ENCODE data around the gene PWWP2B.

The PWWP2B gene

DNA sequence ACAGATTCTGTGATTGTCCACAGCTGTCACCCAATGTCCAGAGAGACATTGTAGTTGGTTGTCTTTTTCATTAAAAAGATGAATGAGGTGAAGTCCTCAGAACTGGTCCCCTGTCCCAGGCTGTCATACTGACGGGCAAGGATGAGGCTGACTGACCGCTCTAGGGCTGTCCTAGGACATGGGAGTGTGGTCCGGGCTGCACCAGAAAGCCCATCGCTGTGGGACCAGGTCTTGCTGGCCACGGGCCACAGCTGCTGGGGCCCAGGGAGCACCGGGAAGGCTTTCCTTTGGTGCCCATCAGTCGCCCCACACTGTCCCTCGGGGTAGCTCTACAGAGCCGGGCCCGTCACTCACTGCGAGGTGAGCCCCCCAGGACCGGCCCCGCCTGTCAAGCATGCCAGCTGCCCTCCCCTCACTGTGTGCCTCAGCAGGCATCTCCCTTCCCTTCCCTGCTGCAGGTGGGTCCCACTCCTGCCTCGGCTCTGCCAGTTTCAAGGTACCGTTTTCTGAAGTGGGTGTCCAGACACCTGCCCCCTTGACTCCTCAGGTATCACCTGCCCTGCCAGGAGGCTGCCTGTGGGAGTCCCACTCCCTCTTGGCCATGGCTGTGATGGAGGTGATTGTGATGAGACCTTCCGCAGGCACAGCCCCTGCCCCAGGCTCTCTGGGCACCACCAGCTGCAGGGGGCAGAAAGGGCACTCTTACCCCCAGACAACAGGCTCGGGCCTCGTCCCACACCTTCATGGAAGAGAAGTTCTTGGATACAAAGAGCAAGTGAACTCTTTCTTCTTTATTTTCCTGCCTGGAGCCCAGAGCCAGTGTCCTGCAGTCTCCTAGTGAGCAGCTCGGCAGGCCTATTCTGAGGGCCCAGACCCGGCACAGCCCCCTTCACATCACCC, 43.3 kb upstream of the PWWP2B start:
- H3K27ac ChIP-seq: no peak overlapping the region
- H3K9me3 ChIP-seq (replicated peaks in 1 of 11): no peaks in the 10 kb centered on the region
- no peak overlapping the region for H3K4me3 ChIP-seq
- no peak for TF ChIP-seq Cebpa-rat (IDR thresholded peaks at IDR 0.05)
- H3K9ac ChIP-seq: peak overlapping the region in 1 of 11 experiments; percentile 23; a peak in 1 of 22 replicates
- peaks cover 0 to 30% (median 0%) of the 10 kb centered on the region in 11 experiments; a peak in 8 of 22 replicates for H4K20me1 ChIP-seq
- H3K27me3 ChIP-seq: no peaks in the 10 kb centered on the region
- H3K36me3 ChIP-seq: peaks cover 0 to 11% (median 0%) of the 10 kb centered on the region in 11 experiments; a peak in 5 of 22 replicates
- H3K4me2 ChIP-seq: peak overlapping the region in 2 of 11 experiments; percentile 8 to 12; a peak in 2 of 22 replicates
- peaks cover 0 to 23% (median 12%) of the 10 kb centered on the region in 10 experiments; a peak in 13 of 20 replicates for H3K4me1 ChIP-seq

DNA sequence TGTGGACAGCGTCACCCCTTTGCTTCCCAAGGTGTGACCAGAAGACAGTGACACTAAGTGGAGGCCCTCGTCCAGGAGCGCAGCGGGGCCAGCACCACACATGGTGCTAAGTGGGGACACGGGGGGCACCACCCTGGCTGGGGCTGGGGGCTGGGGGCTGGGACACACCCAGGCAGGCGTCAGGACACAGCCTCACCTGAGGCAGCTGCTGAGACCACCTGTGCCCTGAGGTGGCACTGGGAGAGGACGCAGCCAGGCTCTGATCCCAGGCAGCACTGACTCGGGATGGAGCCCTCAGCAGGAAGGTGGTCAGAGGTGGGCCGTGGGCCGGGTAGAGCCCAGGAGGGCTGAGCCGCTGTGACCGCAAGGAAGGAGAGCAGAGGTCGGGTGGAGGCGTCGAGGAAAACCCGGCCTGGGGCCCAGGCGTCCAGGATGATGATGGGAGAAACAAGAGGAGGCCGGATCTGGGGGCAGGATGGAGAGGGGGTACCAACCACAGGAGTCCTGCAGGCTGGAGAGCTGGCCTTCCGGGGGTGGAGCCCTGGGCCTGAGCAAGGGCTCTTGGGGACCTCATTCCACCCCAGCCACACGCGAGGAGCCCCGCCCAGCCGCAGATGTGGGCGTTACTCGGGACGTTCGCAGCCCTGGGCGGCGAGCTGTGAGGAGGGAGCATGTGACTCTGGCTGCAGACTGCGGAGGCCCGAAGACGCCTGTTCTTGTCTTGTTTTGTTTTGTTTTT, 42.5 kb upstream of the PWWP2B start:
- Histone ChIP-seq H3K4me1 (peaks cover 0 to 23% (median 12%) of the 10 kb centered on the region in 10 experiments; a peak in 13 of 20 replicates), H3K27me3 (no peaks in the 10 kb centered on the region), H3K36me3 (peaks cover 0 to 3% (median 0%) of the 10 kb centered on the region in 11 experiments; a peak in 1 of 22 replicates), H3K4me3 (no peak overlapping the region), H3K9me3 (replicated peaks in 1 of 11) (no peaks in the 10 kb centered on the region), H3K9ac (no peak overlapping the region), H3K27ac (no peak overlapping the region), H3K4me2 (peak overlapping the region in 1 of 11 experiments; percentile 32; a peak in 1 of 22 replicates), H4K20me1 (peaks cover 0 to 30% (median 0%) of the 10 kb centered on the region in 11 experiments; a peak in 8 of 22 replicates)
- no peak for TF ChIP-seq Cebpa-rat (IDR thresholded peaks at IDR 0.05)

DNA sequence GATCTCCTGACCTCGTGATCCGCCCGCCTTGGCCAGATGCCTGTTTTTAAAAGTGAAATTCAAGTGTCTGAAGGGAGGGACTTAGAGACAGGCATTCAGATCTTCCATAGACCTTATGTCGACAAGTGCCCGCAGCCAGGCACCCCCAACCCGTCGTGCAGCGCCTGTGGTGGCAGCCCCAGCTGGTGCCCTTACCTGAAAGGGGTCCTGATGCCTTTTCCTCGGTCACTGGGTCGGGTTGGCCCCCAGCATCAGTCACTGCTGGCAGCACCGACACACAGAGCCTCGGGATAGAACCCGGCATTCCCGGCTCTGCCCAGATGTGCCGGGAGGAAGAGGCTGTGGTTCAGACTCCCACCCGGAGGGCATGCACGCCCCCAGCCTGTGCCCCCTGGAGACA, 41.7 kb upstream of the PWWP2B start:
- Histone ChIP-seq H3K4me3 (no peak overlapping the region), H3K9ac (no peak overlapping the region), H3K27me3 (no peaks in the 10 kb centered on the region), H3K4me1 (peaks cover 0 to 23% (median 12%) of the 10 kb centered on the region in 10 experiments; a peak in 13 of 20 replicates), H3K36me3 (no peaks in the 10 kb centered on the region; a peak in 1 of 22 replicates), H3K27ac (no peak overlapping the region), H4K20me1 (peaks cover 0 to 29% (median 0%) of the 10 kb centered on the region in 11 experiments; a peak in 8 of 22 replicates), H3K9me3 (replicated peaks in 1 of 11) (no peaks in the 10 kb centered on the region), H3K4me2 (peak overlapping the region in 4 of 11 experiments; percentile 3 to 58 (median 28); a peak in 3 of 22 replicates)
- TF ChIP-seq Cebpa-rat (IDR thresholded peaks at IDR 0.05): no peak

DNA sequence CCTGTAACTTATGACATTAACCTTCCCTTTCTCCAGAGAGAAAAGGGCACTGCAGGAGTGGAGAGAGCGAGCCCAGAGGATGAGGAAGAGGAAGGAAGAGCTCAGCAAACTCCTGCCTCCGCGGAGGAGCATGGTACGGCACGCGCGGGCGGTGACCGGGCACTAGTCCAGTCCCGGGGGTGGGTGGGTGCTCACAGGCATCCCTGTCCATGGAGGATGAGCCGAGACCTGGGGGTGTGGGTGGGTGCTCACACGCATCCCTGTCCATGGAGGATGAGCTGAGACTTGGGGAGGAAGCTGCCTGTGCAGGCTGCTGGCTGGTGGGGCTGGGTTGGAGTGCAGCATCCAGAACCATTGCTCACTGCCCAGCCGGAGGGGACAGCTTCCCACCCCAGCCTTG, 41.2 kb upstream of the PWWP2B start:
- H3K36me3 ChIP-seq: no peaks in the 10 kb centered on the region; a peak in 1 of 22 replicates
- H3K4me2 ChIP-seq: peak overlapping the region in 3 of 11 experiments; percentile 3 to 58 (median 46); a peak in 3 of 22 replicates
- no peak overlapping the region for H3K27ac ChIP-seq
- TF ChIP-seq Cebpa-rat (IDR thresholded peaks at IDR 0.05): no peak
- H4K20me1 ChIP-seq: peaks cover 0 to 27% (median 0%) of the 10 kb centered on the region in 11 experiments; a peak in 8 of 22 replicates
- H3K9me3 ChIP-seq (replicated peaks in 1 of 11): no peaks in the 10 kb centered on the region
- H3K27me3 ChIP-seq: no peaks in the 10 kb centered on the region
- peaks cover 0 to 23% (median 12%) of the 10 kb centered on the region in 10 experiments; a peak in 13 of 20 replicates for H3K4me1 ChIP-seq
- no peak overlapping the region for H3K4me3 ChIP-seq
- no peak overlapping the region for H3K9ac ChIP-seq

DNA sequence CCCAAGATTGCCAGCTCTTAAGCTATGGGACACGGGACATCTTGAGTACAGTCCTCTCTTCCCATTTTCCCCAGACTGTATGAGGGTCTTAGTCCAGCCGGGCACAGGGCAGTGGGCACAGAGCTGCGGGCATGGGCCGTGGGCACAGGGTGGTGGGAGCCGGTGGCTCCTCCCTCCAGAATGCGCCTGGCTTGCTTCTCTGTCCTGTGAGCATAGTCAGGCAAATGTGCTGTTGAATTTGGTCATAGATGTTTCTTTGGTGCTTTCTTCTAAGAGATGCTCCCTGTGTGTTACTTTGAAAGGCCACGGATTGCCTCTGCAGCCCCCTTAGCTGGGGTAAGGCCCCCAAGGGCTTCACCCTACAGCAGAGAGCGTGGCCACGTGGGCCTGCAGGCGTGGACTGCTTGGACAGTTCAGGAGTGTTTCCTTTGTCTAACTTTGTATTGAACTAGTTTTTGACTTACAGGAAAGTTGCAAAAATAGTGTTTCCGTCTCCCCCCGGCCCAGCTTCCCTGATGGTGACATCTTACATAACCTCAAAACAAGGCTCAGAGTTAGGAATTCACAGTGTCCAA, 40.3 kb upstream of the PWWP2B start:
- no peak overlapping the region for H3K4me2 ChIP-seq
- peaks cover 0 to 24% (median 0%) of the 10 kb centered on the region in 11 experiments; a peak in 7 of 22 replicates for H4K20me1 ChIP-seq
- H3K4me3 ChIP-seq: no peak overlapping the region
- no peaks in the 10 kb centered on the region; a peak in 1 of 22 replicates for H3K36me3 ChIP-seq
- H3K9me3 ChIP-seq (replicated peaks in 1 of 11): no peaks in the 10 kb centered on the region
- H3K27ac ChIP-seq: no peak overlapping the region
- no peak overlapping the region for H3K9ac ChIP-seq
- peaks cover 0 to 23% (median 12%) of the 10 kb centered on the region in 10 experiments; a peak in 13 of 20 replicates for H3K4me1 ChIP-seq
- no peak for TF ChIP-seq Cebpa-rat (IDR thresholded peaks at IDR 0.05)
- no peaks in the 10 kb centered on the region for H3K27me3 ChIP-seq

DNA sequence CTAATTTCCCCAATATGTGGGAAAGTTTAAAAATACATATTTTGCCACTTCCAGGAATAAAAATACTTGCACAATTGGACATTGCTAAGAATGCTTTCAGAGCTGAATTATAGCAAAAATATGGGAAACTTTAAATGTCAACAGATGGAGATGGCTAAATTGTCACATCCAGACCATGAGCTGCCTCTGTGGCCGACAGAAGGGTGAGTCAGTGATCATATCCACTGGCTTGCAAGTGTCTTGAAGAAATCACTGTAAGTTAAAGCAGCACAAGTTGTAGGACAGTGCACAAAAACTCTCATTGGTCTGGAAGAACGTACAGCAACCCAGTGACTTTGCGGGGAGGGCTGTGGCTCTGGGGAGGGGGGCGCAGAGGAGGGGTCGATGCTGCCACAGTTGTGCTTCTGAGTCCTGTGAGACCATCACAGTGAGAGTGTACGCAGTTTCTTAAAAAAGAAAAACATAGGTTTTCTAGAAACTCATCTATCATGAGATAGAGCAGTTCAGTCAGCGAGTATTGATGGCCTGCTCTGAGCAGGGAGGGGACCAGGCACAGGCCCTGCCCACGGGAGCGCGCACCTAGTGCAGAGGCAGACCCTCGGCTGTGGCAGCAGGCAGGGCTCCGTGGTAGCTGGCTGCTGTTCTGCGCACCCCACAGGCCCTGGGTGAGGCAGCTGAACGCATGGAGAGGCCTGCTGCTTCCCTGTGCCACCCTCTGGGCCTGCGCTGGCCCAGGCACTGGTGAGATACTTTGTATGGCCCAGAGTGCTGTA, 39.5 kb upstream of the PWWP2B start:
- peaks cover 0 to 23% (median 12%) of the 10 kb centered on the region in 10 experiments; a peak in 13 of 20 replicates for H3K4me1 ChIP-seq

DNA sequence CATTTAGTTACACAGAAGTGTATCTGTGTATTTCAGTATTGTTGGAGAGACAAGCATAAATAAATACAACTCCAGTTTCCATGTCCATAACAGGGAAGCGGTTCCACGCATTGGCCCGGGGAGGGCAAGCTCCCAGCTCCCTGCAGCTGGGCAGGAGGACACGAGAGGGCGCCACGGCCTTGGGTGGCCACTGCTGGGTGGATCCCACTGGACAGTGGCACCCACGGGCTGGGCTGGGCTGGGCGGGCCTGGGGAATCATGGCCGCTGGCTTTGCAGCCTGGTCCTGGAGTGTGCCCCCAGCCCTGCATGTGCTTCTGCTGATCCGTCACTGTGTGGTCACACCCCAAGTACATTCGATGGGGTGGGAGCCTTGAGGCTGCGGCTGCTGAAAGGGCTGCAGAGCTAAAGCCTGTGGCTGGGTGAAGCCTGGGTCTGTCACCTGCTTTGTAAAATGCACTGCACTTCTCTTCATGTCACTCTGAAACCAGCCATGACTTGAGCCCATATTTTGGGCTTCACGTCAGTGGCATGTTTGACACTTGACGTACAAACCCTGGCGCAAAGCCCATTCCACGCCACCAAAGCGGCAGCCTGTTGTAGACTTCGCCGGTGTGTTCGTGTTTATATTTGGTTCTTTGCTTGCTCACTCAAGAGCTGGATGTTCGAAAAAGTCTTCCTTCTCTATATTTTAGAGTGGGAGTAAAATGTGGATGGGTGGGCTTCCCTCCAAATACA, 37.5 kb upstream of the PWWP2B start:
- peaks cover 0 to 17% (median 9%) of the 10 kb centered on the region in 10 experiments; a peak in 11 of 20 replicates for H3K4me1 ChIP-seq
- H3K36me3 ChIP-seq: peaks cover 0 to 4% (median 0%) of the 10 kb centered on the region in 11 experiments; a peak in 3 of 22 replicates
- no peak overlapping the region for H3K4me2 ChIP-seq
- TF ChIP-seq Cebpa-rat (IDR thresholded peaks at IDR 0.05): no peak
- no peaks in the 10 kb centered on the region for H3K27me3 ChIP-seq
- H4K20me1 ChIP-seq: peaks cover 0 to 9% (median 0%) of the 10 kb centered on the region in 11 experiments; a peak in 3 of 22 replicates
- no peak overlapping the region for H3K27ac ChIP-seq
- H3K9me3 ChIP-seq (replicated peaks in 1 of 11): peaks cover 0 to 5% (median 4%) of the 10 kb centered on the region in 11 experiments; a peak in 14 of 22 replicates
- H3K4me3 ChIP-seq: no peak overlapping the region
- H3K9ac ChIP-seq: no peak overlapping the region

More for the DNA sequence above, 39.5 kb upstream of the PWWP2B start:
- TF ChIP-seq Cebpa-rat (IDR thresholded peaks at IDR 0.05): no peak
- Histone ChIP-seq H3K4me2 (no peak overlapping the region), H3K27ac (no peak overlapping the region), H3K9ac (no peak overlapping the region), H3K27me3 (no peaks in the 10 kb centered on the region), H3K4me3 (no peak overlapping the region), H4K20me1 (peaks cover 0 to 24% (median 0%) of the 10 kb centered on the region in 11 experiments; a peak in 7 of 22 replicates), H3K36me3 (no peaks in the 10 kb centered on the region; a peak in 1 of 22 replicates), H3K9me3 (replicated peaks in 1 of 11) (no peaks in the 10 kb centered on the region)
